ENCODE data around the gene ZNF564. TPM values are rescaled to one million over a fixed set of nuclear protein-coding genes. Genes with fewer than 3 reads are reported as not detected.

ZNF564 gene
- total RNA-seq, 4 donors from 2014 or later, result 3.3 to 5.0 (median 4.5) TPM

DNA sequence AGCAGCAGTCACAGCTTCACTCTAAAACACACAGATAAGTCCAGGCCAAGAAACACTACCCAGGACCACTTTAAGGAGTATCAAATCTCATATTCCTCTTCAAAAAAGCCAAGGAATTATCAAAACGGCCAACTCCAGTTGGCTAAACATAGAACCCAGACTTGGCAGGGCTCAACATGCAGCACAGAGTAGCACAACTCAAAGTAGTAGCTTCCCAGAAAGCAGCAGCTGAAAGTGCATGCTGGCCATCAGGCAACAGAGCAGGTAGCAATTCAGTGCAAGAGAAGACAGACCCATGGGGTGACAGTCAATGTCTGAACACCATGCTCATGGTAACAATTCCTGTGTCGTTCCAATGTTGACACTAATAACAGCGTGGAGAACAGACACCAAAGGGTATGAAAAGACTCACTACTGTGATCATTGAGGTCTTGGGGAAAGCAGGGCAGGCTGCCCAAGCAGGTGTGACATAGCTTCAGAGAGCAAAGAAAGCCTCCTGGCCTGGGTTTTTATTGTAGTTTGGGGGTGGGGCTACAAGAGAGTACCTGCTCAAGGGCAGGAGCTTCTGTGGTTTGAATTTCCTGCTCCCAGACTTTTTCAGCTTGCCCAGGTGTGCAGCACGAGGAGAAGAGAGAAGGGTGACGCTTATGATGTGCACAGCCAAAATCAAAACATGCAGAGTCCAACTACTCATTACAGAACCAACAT lies 72.9 kb downstream of the ZNF564 start:
- in situ Hi-C loops (cut with MboI; ENCODE audit: low sequenced_read_pairs in 4 of 4), result no loop called here
- TF ChIP-seq, protein P1, sequence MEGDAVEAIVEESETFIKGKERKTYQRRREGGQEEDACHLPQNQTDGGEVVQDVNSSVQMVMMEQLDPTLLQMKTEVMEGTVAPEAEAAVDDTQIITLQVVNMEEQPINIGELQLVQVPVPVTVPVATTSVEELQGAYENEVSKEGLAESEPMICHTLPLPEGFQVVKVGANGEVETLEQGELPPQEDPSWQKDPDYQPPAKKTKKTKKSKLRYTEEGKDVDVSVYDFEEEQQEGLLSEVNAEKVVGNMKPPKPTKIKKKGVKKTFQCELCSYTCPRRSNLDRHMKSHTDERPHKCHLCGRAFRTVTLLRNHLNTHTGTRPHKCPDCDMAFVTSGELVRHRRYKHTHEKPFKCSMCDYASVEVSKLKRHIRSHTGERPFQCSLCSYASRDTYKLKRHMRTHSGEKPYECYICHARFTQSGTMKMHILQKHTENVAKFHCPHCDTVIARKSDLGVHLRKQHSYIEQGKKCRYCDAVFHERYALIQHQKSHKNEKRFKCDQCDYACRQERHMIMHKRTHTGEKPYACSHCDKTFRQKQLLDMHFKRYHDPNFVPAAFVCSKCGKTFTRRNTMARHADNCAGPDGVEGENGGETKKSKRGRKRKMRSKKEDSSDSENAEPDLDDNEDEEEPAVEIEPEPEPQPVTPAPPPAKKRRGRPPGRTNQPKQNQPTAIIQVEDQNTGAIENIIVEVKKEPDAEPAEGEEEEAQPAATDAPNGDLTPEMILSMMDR (IDR thresholded peaks at IDR 0.05 in 4 of 5, conservative IDR thresholded peaks at IDR 0.05 in 1 of 5), result no peak
- TF ChIP-seq POLR2A (IDR thresholded peaks at IDR 0.05), result no peak

More for the DNA sequence above, 72.9 kb downstream of the ZNF564 start:
- DNase-seq, result no peak
- Histone ChIP-seq H3K27ac (no peak overlapping the region), H3K4me3 (no peak overlapping the region), H3K9me3 (no peaks in the 10 kb centered on the region), H3K27me3 (no peaks in the 10 kb centered on the region), H3K36me3 (no peaks in the 10 kb centered on the region), H3K4me1 (peaks cover 0 to under 1% of the 10 kb centered on the region in 2 donors)
- no peak for ATAC-seq
- intact Hi-C loops (cut with DNase I; ENCODE audit: low total_unique reads), result no loop called here

Other genes starting within 250 kb of the ZNF564 start
- 1 to 10 TPM; 1.3 to 2.8 (median 2.2) TPM for gene ZNF563, start 217.8 kb downstream of the ZNF564 start, total RNA-seq
- gene ZNF442, start 185.8 kb downstream of the ZNF564 start, total RNA-seq, result under 1 TPM; 0.22 to 0.66 (median 0.42) TPM
- 1 to 10 TPM; 1.3 to 3.6 (median 3.2) TPM for gene ZNF799, start 150.2 kb downstream of the ZNF564 start, total RNA-seq
- 1 to 10 TPM in 3 of 4 donors, under 1 TPM in 1; 0.95 to 2.3 (median 1.7) TPM for gene ZNF443, start 110.5 kb downstream of the ZNF564 start, total RNA-seq
- 1 to 10 TPM in 1 of 4 donors, under 1 TPM in 3; 0.52 to 1.7 (median 0.61) TPM for gene ZNF709, start 66.7 kb downstream of the ZNF564 start, total RNA-seq
- gene ZNF490, start 59.3 kb upstream of the ZNF564 start, total RNA-seq, result 1 to 10 TPM; 2.5 to 4.9 (median 2.9) TPM
- gene ZNF791, start 59.4 kb upstream of the ZNF564 start, total RNA-seq, result 10 to 100 TPM in 1 of 4 donors, 1 to 10 TPM in 3; 7.6 to 10.9 (median 8.8) TPM
- 10 to 100 TPM; 18.0 to 34.2 (median 29.3) TPM for gene MAN2B1, start 115.3 kb upstream of the ZNF564 start, total RNA-seq
- gene WDR83, start 115.3 kb upstream of the ZNF564 start, total RNA-seq, result 1 to 10 TPM; 2.2 to 8.4 (median 3.7) TPM
- 100 to 1,000 TPM; 115 to 184 (median 127) TPM for gene DHPS, start 130.4 kb upstream of the ZNF564 start, total RNA-seq
- not detected for gene GNG14, start 136.5 kb upstream of the ZNF564 start, total RNA-seq
- gene FBXW9, start 145.1 kb upstream of the ZNF564 start, total RNA-seq, result 1 to 10 TPM; 2.5 to 5.8 (median 3.3) TPM
- gene TNPO2, start 172.4 kb upstream of the ZNF564 start, total RNA-seq, result 10 to 100 TPM; 32.1 to 49.9 (median 42.0) TPM
- 100 to 1,000 TPM; 260 to 354 (median 297) TPM for gene TRIR, start 183.2 kb upstream of the ZNF564 start, total RNA-seq
- 10 to 100 TPM; 52.6 to 85.1 (median 70.5) TPM for gene GET3, start 186.0 kb upstream of the ZNF564 start, total RNA-seq
- gene BEST2, start 200.3 kb upstream of the ZNF564 start, total RNA-seq, result under 1 TPM in 1 of 4 donors, not detected in 3; 0.63 TPM
- gene HOOK2, start 224.1 kb upstream of the ZNF564 start, total RNA-seq, result 10 to 100 TPM; 12.3 to 23.4 (median 17.6) TPM
- 100 to 1,000 TPM in 2 of 4 donors, 10 to 100 TPM in 2; 59.0 to 200 (median 128) TPM for gene JUNB, start 240.0 kb upstream of the ZNF564 start, total RNA-seq

All from gastrocnemius medialis (tissue), 4 donors.